IPS-18c (cell line): Measurements from ENCODE around the gene PTCD3.

Source experiments
- H3K4me3 ChIP-seq: 2 replicates; pipeline ENCODE4 v1.7.0; 2013; ENCODE audit warnings: low read depth, mild to moderate bottlenecking, low read length, moderate library complexity; ENCODE audit not compliant: insufficient read depth
- H3K9me3 ChIP-seq: one replicate; pipeline ENCODE4 v1.6.1; 2013; ENCODE audit warnings: mild to moderate bottlenecking, low read length, moderate library complexity; ENCODE audit not compliant: control insufficient read depth, insufficient read depth

PTCD3 gene

DNA sequence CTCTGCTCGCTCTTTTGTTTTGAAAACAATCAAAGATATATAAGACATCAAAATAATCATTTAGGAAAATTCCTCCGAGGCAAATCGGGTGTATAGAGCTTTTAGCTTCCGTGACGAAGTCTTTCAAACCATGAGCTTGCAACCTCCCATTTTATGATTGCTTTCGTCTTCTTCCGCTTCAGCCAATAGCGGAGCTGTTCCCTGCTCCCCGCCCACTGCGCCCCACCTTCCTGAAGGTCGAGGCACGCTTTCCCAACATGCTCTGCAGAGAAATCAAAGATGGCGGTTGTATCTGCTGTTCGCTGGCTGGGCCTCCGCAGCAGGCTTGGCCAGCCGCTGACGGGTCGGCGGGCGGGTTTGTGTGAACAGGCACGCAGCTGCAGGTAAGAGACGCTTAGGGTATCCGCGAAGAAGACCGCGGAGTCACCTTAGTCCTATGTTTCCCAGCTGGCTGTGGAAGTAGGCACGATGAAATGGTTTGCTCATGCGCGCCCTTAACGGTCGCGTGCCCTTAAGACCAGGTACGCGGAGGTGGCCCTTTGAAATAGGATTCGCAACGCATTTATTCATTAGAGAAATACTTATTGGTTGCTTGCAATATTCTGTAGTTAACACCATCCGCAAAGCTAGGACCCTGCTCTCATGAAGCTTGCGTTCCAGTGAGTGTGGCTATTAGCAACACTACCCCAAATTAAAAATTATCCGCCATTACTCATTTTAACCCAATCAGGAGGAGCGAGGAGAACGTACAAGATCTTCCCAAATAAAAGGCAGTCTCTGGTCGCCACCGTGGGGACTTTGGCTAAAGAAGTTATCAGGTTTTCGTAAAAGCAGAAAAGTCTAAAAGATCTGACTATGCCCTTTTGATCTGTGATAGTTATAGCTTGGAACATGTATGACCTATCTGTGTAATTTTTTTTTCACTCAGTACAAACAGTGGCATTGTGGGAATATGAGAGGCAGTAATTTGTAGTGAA, at the start of gene PTCD3:
TSS of gene PTCD3 (plus strand) at position 267 of the 977 bp plus-strand sequence. CDS start at position 280, 13 bp downstream.
- H3K4me3 ChIP-seq = peak within 1 kb of the TSS; percentile 99
- H3K9me3 ChIP-seq = no peaks in the 10 kb centered on the region

DNA sequence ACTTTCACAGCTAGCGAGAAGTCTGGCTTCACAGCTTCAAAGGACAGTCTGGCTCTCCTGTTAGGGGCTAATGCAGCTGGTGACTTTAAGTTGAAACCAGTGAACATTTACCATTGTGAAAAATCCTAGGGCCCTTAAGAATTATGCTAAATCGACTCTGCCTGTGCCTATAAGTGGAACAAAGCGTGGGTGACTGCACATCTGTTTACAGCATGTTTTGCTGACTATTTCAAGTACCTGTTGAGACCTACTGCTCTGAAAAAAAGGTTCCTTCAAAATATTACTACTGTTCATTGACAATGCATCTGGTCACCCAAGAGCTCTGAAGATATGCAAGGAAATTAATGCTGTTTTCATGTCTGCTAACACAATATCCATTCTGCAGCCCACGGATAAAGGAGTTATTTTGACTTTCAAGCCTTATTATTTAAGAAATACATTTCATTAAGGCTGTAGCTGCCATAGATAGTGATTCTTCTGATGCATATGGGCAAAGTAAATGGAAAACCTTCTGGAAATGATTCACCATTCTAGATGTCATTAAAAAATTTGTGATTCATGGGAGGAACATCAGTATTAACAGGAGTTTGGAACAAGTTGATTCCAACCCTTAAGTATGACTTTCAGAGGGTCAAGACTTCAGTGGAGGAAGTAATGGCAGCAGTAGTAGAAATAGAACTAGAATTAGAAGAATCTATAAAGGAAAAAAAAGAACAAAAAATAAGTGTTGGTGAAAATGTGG, 49.3 kb upstream of the PTCD3 start:
- H3K4me3 ChIP-seq = no peak overlapping the region

DNA sequence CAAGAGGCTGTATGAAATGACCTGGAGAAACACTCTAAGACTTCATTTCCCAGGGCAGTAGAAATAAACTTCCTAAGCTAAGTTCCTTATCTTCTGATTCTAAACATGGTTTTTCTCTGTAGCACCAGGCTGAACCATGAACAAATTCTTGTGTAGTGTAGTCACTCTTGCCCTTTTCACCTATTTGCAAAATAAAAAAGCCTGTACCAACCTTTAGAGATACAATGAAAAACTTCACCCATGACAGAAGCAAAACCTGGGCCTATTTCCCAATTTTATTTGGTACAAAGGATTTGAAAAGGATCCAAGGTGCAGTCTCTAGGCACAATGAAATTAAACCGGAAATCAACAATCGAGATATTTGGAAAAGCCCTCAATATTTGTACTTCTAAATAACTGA, 44.0 kb upstream of the PTCD3 start:
- Histone ChIP-seq H3K9me3 (no peaks in the 10 kb centered on the region), H3K4me3 (no peak overlapping the region)

More for the DNA sequence above, 49.3 kb upstream of the PTCD3 start:
- no peaks in the 10 kb centered on the region for H3K9me3 ChIP-seq

DNA sequence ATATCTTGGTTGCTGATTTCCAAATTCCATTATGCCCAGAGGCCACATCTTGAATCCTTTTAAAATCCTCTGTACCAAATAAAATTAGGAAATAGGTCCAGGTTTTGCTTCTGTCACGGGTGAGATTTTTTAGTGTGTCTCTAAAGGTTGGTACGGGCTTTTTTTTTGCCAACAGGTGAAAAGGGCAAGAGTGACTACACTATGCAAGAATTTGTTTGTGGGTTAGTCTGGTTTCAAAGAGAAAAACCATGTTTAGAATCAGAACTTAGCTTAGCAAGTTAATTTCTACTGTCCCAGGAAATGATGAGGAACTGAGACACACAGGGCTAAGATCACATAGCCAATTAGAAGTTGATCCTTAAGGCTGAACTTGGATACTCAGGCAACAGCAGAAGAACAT, 42.0 kb upstream of the PTCD3 start:
- Histone ChIP-seq H3K4me3 (no peak overlapping the region), H3K9me3 (no peaks in the 10 kb centered on the region)

DNA sequence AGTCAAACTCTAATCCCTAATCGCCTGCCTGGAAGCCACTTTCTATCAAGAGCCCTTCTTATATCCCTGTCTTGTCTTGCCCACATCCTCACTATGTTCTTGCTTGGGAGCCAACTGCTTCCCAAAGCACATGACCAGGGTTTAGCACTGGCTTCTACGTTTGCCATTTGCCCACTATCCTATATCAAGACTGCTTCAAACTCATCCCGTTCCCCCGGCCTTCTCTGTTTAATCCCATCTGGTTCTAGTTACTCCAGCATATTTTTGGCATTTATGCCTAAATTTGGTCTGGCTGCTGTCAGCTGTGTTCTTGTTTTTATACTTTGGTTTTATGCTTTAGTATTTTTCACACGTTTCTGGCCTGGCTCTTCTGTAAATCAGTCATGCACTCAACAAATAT, 40.5 kb upstream of the PTCD3 start:
- Histone ChIP-seq H3K9me3 (no peaks in the 10 kb centered on the region), H3K4me3 (no peak overlapping the region)

DNA sequence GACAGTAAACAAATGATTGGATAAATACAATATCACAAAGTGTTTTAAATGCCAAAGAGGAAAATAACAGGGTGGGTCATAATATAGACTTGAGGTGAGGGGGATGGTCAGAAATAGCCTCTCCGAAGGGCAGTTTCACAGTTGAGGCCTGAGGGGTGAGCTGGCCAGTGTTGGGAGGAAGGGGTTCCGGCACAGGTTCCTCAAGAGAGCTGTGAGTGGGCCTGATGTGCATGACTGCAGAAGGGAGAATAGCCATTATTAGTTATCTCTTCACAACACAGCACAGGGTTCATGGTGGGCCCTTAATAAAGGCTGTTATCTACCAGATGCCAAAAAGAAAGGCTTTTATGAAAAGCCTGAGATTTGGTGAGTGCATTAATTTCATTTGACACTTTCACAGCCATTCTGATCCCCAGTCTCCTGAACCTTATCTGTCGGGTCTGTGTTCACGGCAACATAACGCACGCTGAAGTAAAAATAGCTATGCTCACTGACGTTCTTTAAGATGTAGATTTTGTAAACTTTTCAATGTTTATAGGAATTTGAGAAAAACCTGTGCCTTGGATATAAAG, 39.9 kb upstream of the PTCD3 start:
- no peaks in the 10 kb centered on the region for H3K9me3 ChIP-seq
- H3K4me3 ChIP-seq = no peak overlapping the region

DNA sequence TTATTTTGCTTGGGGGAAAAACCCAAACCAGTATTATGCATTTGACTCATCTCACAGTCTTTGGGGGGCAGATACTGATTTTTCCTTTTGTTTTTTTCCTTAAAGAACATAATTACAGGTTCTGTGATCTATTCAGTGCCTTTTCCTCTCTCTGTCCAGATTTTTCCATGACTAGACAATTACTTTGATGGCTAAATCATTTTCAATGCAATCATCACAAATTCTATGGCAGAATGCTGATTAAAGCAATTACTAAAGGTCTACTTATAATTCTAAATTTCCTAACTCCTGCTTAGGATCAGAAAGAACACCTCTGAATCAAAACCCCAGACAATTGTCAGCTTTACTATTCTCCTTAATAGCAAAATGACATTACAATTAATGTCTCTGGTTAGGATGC, 39.1 kb upstream of the PTCD3 start:
- H3K4me3 ChIP-seq = no peak overlapping the region
- H3K9me3 ChIP-seq = no peaks in the 10 kb centered on the region

DNA sequence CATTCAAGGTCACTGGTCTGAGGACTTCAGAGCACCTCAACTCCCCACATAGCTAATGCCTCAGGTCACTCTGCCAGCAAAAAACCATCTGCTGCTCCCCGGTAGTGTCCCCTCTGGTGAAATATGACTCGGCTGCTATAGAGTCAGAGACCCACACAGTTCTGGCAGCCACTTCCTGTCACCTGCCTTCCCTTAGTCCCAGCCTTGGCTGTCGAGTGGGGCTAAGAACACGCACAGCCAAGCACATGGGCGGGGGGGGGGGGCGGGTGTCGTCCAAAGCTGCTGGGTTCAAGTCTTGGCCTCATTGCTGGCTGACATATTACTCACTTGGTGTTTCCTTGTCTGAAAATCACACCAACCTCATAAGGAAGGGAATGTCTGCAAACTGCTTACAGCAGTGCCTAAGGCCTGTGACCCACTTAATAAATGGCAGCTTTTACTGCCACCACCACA, 37.9 kb upstream of the PTCD3 start:
- Histone ChIP-seq H3K9me3 (no peaks in the 10 kb centered on the region), H3K4me3 (no peak overlapping the region)

DNA sequence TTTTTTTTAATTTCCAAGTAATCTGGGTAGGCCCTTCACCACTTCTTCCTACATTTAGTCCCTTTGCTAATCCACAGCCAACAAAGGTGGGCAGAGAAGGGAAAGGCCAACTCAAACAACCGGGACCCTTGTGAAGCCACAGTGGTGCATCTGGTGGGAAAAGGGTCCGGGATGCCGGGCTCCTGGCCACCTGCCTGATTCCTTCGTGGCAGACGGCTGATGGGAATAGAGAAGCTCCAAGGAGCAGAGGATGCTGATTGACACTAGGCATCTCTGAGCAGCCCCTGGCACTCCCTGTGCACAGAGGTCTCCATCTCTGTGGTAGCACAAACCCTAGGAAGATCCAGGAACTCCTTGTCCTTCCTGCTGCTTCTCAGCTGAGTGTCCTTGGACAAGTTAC, 37.4 kb upstream of the PTCD3 start:
- no peak overlapping the region for H3K4me3 ChIP-seq

DNA sequence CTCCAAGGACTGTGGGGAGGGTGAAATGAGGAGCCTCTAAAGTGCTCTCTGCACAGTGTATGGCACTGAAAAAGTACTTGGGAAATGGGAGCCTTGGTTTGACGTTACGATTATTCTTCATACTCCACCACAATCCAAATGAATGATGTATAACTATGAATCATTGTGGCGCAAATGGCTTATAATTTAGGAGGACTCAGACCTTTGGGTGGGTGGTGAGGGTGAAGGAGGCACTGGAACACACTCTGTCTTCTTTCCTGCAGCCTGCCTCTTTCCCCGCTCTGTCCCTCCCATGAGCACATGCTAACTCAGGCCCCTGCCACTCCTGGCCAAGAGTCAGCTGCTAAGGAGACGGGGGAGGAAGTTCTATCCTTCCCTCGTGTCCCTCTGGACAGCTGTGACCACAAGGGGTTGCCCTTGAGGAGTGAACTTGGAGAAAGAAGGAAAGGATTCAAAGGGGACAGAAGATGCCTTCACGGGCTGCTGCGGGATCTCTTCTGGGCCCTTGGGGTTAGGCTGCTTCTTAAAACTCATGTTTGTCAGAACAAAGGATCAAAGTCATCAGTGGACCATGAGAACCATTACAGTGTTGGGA, 36.8 kb upstream of the PTCD3 start:
- Histone ChIP-seq H3K4me3 (no peak overlapping the region), H3K9me3 (no peaks in the 10 kb centered on the region)

More for the DNA sequence above, 37.4 kb upstream of the PTCD3 start:
- H3K9me3 ChIP-seq = no peaks in the 10 kb centered on the region

DNA sequence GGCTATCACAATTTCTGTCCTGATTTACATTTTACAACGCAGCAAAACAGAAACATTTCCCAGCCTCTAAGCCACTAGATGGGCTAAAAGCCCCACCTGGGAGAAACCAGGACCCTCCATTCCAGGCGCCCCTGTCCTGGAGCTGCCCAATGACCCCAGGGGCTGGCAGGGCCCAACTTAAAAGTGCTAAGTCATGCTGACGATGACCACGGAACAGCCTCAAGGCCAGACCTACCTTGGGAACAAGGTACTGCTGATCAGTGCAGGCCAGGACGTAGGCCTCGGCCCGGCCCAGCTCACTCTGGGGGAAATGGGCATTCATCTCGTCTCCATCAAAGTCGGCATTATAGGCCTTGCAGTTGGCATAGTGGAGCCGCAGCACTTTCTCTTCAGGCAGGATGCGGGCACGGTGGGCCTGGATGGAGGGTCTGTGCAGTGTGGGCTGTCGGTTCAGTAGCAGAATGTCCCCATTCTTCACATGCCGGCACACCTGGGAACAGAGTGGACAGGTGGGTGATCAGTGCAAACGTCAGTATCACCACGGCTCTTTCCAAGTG, 36.2 kb upstream of the PTCD3 start:
- Histone ChIP-seq H3K9me3 (no peaks in the 10 kb centered on the region), H3K4me3 (no peak overlapping the region)

DNA sequence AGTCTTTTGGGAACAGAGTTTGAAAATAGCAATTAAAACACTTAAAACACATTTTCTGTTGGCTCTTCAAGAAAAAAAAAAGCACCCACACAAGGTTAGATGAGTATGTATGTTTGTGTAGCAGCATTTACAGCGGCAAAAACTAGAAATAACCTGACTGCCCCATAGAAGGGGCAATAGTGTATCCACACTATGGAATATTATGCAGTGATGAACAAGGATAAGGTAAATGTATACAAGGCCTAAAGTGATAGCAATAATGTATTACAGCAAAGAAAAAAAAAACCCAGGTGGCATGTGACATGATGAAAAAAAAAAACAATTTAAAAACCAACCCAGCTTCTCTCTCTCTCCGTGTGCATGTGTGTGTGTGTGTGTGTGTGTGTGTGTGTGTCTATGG, 35.2 kb upstream of the PTCD3 start:
- Histone ChIP-seq H3K9me3 (no peaks in the 10 kb centered on the region), H3K4me3 (no peak overlapping the region)

DNA sequence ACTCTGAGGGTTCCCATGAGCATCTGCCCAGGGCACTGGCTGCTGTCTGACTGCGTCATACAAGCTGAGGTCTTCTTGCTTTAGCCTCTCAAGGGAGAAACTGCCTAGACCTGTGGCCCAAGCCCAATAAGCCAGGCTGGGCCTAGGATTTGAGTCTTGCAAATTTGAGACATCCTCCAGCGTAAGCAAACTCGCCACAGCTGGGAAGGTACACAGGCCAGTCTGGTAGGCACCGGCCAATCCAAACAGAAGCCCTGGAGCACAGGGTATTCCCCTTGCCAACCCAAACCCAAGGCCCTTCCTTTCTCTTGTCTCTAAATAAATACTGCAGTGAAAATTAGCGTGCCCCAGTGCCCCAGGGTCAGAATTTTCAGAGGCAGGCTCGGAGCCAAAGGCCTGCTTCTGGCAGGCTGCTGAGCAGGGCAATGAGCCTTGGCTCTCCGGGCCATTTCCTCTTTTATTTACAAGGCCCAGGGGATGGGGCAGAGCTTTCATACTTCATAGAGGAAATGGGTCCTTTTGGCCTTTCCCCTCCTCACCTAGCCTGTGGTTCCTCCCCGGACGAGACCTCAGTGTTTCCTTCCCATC, 33.7 kb upstream of the PTCD3 start:
- H3K9me3 ChIP-seq = no peaks in the 10 kb centered on the region
- no peak overlapping the region for H3K4me3 ChIP-seq

DNA sequence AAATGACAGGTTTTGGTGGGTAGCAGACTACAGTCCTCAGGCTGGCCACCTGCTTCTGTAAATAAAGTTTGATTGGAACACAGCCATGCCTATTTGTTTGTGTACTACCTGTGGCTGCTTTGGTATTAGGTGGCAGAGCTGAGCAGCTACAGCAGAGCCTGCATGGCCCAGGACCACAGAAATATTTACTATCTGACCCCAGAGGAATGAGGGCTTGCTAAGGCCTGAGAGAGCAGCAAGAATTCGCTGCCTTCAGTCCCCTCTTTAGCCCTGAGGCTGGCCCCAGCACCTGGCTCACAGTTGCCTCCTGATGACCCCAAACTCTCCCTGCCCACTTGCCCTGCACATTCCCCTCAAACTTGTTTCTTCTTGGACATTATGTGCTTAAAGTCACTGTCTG, 32.8 kb upstream of the PTCD3 start:
- Histone ChIP-seq H3K9me3 (no peaks in the 10 kb centered on the region), H3K4me3 (no peak overlapping the region)

DNA sequence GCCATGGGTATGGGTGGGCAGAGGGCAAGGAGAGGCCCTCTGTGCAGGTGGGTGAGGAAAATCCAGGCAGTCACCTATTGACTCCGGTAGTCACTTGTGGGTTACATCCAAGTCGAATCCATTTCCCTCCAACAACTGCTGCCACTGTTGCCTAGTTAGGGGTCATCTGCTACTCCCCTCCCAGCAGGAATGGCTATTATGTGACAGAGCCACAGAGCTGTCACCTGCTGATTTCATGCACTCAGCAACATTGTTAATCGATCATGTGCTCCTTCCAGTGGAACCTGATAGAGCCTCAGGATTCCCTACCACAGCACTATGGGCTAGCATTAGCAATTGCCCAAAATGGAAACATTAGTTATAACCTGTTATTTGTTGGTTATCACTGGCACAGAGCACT, 31.8 kb upstream of the PTCD3 start:
- H3K4me3 ChIP-seq = no peak overlapping the region
- no peaks in the 10 kb centered on the region for H3K9me3 ChIP-seq

DNA sequence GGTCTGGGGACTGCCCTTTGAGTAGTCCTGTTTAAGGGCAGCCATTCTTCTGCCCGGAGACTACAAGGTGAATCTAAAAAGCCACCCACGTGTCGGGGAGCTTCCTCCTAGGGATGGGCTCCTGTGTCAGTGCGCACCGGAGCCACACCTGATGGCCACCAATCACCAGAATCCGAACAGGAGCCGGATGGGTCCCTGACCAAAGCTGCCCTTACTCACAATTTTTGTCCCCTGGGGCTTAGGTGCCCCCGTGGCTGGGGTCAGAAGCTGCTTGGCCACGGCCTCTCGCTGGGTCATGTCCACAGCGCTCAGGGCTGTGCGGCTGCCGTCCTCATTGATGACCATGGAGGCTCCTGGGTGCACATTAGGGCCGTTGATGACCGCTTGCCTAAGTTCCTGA, 31.2 kb upstream of the PTCD3 start:
- Histone ChIP-seq H3K9me3 (no peaks in the 10 kb centered on the region), H3K4me3 (no peak overlapping the region)

DNA sequence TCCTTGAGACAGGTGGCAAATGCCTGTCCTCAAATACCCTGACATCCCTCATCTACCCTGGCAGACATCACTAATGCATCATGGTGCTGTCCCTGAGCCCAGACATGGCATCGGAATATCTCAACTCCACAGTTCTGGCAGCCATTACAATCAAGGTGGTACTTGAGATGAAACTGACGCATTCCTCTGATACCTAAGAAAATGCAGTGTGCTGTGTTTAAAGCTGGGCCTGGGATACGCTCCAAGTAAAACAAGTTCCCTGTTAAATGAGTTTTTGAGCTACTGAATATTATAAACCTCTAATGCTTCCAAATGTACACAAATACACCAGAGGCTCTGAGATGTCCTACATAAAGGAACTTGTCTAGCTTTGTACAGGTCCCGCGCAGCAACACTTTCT, 30.1 kb upstream of the PTCD3 start:
- Histone ChIP-seq H3K4me3 (no peak overlapping the region), H3K9me3 (no peaks in the 10 kb centered on the region)
